Mesangial cell (primary cell): ENCODE data around the gene FAAP20. TPM values are rescaled to one million over a fixed set of nuclear protein-coding genes. Genes with fewer than 3 reads are reported as not detected.

Experiments used
- total RNA-seq: library from RNA; depleted of rRNA; stranded (reverse); fragments of >200 nt; gene quantifications from 2 replicates; pipeline ENCODE4 v1.2.3, GENCODE V29; 2015

FAAP20 gene
- 53.6 and 76.1 TPM in 2 replicates for total RNA-seq

DNA sequence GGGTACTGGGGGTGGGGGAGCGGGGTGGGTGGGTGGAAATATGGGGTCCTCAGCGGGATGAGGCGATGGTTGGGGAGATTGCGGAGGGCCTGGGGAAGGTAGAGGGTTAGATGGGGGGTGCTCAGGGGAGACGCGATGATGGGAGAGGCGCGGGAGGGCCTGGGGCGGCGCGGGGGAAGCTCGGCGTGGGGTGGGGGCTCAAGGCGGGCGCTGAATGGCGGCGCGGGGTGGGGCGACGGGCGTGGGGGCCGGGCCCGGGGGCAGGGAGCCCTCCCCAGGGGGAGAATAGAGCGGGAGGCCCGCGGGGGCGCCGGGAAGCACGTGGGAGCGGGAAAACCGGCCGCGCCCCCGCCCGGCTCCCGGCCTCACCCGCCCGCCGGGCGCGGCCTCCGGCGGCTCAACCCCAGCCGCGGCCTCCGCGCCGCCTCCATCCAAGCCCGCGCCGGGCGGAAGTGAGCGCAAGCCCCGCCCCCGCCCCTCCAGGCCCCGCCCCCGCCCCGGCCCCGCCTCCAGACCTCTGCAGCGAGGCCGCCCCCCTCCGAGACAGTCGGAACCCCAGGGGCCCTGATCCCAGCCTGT is at the start of gene FAAP20:
FAAP20 (minus strand) TSS at position 454 of the 579 bp plus-strand sequence; CDS start at position 431, 23 bp downstream.

GRCh38 chr1:2228157-2228594 is 33.6 kb upstream of the FAAP20 start, which contains the start of gene SKI:
TSS of gene SKI (plus strand) at chr1:2228319. CDS start at chr1:2228767, 448 bp downstream.

Other genes with a start within 250 kb of the FAAP20 start
- under 0.01 TPM in 1 of 2 replicates, not detected in the other for gene CFAP74, start 191.0 kb downstream of the FAAP20 start, total RNA-seq
- gene GABRD, start 175.4 kb downstream of the FAAP20 start, total RNA-seq = not detected in 2 replicates
- 18.7 and 36.4 TPM in 2 replicates for gene PRKCZ, start 144.4 kb downstream of the FAAP20 start, total RNA-seq
- gene SKI, start 33.5 kb upstream of the FAAP20 start, total RNA-seq = 36.0 and 46.5 TPM in 2 replicates
- 2.8 and 8.6 TPM in 2 replicates for gene MORN1, start 196.8 kb upstream of the FAAP20 start, total RNA-seq
- 56.7 and 64.4 TPM in 2 replicates for gene RER1, start 197.1 kb upstream of the FAAP20 start, total RNA-seq
- gene PEX10, start 217.8 kb upstream of the FAAP20 start, total RNA-seq = 45.3 and 46.5 TPM in 2 replicates